Activated CD8-positive, alpha-beta T cell treated with anti-CD3 and anti-CD28 coated beads for 36 hours (primary cell): ENCODE measurements around the gene LRP1B. TPM values are rescaled to one million over a fixed set of nuclear protein-coding genes. Genes with fewer than 3 reads are reported as not detected.

Experiments used
- ATAC-seq: fragments of 200-7000 bp; cut with Tn5 transposase; one replicate; pipeline ENCODE4 v1.10.0; 2021; ENCODE audit warnings: mild to moderate bottlenecking, moderate library complexity
- CTCF ChIA-PET: fragments of 350-600 bp; sonication (Branson Sonifier 250); formaldehyde crosslinking; loops from one replicate; lab custom pipeline; 2021; ENCODE audit warnings: antibody characterized with exemption; lab: Charles Lee
- POLR2A ChIA-PET: fragments of 350-600 bp; sonication (Branson Sonifier 250); formaldehyde crosslinking; loops from one replicate; lab custom pipeline; 2021; ENCODE audit warnings: antibody characterized with exemption; lab: Charles Lee
- DNase-seq: peaks from one replicate; pipeline ENCODE4 v3.0.0-alpha.2; 2020
- H3K27ac Mint-ChIP-seq: one replicate; pipeline ENCODE4 v1.8.0; 2021; ENCODE audit warnings: mild to moderate bottlenecking, mixed read lengths
- H3K27me3 Mint-ChIP-seq: one replicate; pipeline ENCODE4 v1.8.0; 2021; ENCODE audit warnings: mixed read lengths
- H3K36me3 Mint-ChIP-seq: one replicate; pipeline ENCODE4 v1.8.0; 2021; ENCODE audit warnings: low read depth, mixed read lengths
- H3K4me1 Mint-ChIP-seq: one replicate; pipeline ENCODE4 v1.8.0; 2021; ENCODE audit warnings: low read depth, mixed read lengths
- H3K4me3 Mint-ChIP-seq: one replicate; pipeline ENCODE4 v1.8.0; 2021; ENCODE audit warnings: mild to moderate bottlenecking, moderate library complexity, mixed read lengths
- H3K9me3 Mint-ChIP-seq: one replicate; pipeline ENCODE4 v1.8.0; 2021; ENCODE audit warnings: mixed read lengths
- intact Hi-C: fragments of 100-400 bp; cut with micrococcal nuclease; formaldehyde crosslinking; loops from one replicate; pipeline ENCODE4 v1.10.0; 2022
- total RNA-seq, 2 experiments: library from RNA; stranded (reverse); gene quantifications; one replicate each; pipeline ENCODE4 v1.2.3, GENCODE V29; 2021
- TF ChIP-seq, protein P1 (sequence below): fragments of 200-600 bp; IDR thresholded peaks from one replicate; pipeline ENCODE4 v1.8.0; 2022; ENCODE audit warnings: antibody characterized with exemption, mild to moderate bottlenecking

The LRP1B gene
- total RNA-seq, 2 experiments from 2014 or later = not detected

DNA sequence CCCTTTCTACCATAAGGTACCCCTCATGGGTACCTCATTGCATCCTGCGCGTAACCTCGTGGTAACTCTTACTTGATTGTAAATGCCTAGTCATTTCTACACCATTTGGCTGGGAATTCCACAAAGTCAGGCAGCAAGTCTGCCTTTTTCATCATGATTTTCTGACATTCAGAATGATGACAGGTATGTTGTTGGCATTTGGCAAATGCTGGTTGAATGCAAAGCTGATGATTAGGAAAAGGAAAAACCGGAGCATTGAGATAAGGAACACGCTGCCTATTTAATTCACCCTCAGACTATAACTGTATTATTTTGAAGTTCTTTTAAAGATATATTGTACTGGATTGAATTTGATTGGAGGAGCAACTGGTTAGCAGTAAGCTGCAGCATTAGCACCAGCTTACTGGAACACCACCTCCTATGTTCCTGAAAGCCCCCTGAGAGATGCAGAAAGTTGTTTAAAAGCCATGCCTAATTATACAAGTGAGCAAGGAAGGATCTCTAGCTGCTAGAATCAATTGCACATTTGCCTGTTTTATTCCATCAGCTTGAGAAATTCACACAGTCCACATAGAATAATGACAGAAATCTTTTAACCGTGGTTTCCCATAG lies 520.1 kb downstream of the LRP1B start:
- ChIA-PET CTCF (no interaction called here), POLR2A (no interaction called here)
- Mint-ChIP-seq H3K36me3 (no peaks in the 10 kb centered on the region), H3K4me3 (no peak overlapping the region), H3K4me1 (no peaks in the 10 kb centered on the region), H3K27ac (no peak overlapping the region), H3K9me3 (peaks cover 6% of the 10 kb centered on the region), H3K27me3 (no peaks in the 10 kb centered on the region)
- TF ChIP-seq, protein P1, sequence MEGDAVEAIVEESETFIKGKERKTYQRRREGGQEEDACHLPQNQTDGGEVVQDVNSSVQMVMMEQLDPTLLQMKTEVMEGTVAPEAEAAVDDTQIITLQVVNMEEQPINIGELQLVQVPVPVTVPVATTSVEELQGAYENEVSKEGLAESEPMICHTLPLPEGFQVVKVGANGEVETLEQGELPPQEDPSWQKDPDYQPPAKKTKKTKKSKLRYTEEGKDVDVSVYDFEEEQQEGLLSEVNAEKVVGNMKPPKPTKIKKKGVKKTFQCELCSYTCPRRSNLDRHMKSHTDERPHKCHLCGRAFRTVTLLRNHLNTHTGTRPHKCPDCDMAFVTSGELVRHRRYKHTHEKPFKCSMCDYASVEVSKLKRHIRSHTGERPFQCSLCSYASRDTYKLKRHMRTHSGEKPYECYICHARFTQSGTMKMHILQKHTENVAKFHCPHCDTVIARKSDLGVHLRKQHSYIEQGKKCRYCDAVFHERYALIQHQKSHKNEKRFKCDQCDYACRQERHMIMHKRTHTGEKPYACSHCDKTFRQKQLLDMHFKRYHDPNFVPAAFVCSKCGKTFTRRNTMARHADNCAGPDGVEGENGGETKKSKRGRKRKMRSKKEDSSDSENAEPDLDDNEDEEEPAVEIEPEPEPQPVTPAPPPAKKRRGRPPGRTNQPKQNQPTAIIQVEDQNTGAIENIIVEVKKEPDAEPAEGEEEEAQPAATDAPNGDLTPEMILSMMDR = no peak
- ATAC-seq (no peak), DNase-seq (no peak)
- intact Hi-C loops = no loop called here

DNA sequence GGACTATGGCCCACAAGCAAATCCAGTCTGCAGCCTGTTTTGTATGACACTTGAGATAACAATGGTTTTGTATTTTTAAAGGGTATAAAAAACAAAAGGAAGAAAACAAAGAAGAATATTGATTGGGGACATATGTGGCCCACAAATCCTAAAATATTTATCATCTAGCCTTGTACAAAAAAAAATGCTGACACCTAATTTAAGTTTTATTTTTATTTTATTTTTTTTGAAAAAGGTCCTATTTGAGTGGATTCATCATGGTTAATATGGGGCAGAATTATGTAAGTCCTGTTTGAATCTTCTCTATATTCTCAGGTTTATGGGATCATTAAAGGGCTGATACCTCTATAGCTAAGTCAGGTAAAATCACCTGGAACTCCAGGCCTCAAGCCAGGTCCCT lies 525.7 kb downstream of the LRP1B start:
- ChIA-PET POLR2A (no interaction called here), CTCF (no interaction called here)
- intact Hi-C loops = no loop called here
- TF ChIP-seq, protein P1 = no peak
- H3K4me3 Mint-ChIP-seq = no peak overlapping the region
- H3K27ac Mint-ChIP-seq = no peak overlapping the region
- no peaks in the 10 kb centered on the region for H3K27me3 Mint-ChIP-seq
- peaks cover 1% of the 10 kb centered on the region for H3K9me3 Mint-ChIP-seq
- ATAC-seq (no peak), DNase-seq (no peak)
- H3K4me1 Mint-ChIP-seq = no peaks in the 10 kb centered on the region
- no peaks in the 10 kb centered on the region for H3K36me3 Mint-ChIP-seq

DNA sequence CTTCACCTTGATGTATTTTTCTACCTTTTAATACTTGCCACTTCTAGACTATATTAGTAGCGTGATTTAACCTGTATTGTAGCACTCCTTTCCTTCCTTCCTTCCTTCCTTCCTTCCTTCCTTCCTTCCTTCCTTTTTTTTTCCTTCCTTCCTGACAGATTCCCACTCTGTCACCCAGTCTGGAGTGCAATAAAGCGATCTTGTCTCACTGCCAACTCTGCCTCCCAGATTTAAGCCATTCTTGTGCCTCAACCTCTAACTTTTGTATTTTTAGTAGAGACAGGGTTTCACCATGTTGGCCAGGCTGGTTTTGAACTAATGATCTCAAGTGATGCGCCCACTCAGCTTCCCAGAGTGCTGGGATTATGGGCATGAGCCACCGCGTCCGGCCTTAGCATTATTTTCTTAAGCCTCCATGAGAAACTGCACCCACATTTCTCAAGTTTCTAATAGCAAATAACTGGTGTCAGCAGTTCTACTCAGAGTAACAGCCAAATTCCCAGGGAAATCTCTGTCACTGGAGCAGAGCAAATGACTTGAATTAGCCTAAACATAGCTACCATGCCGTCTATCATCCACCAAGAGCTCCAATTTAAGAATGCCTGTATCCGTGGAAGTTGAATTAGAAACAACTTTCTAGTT lies 529.2 kb downstream of the LRP1B start:
- no peak overlapping the region for H3K27ac Mint-ChIP-seq
- H3K27me3 Mint-ChIP-seq = no peaks in the 10 kb centered on the region
- ATAC-seq = no peak
- TF ChIP-seq, protein P1 = no peak
- H3K36me3 Mint-ChIP-seq = no peaks in the 10 kb centered on the region
- CTCF ChIA-PET = no interaction called here
- POLR2A ChIA-PET = no interaction called here
- no peak overlapping the region for H3K4me3 Mint-ChIP-seq
- no peak for DNase-seq
- intact Hi-C loops = no loop called here
- H3K4me1 Mint-ChIP-seq = no peaks in the 10 kb centered on the region
- peaks cover 1% of the 10 kb centered on the region for H3K9me3 Mint-ChIP-seq

DNA sequence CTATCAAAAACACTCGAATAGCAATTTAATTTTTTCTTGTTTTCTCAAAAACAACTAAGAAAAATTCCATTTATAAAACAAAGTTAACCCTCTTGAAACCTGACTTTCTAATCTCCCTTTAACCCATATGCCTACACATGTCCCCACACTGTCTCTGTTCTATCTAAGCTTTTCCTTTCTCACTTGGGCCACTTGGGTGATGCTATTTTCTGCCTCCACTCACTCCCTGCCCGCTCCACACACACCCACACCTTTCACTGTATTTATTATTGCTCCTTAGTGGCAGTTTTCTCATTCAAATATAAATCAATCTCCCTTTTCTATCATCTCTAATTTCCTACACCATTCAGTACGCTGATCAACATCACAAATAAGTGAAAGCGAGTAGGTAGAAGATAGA lies 531.1 kb downstream of the LRP1B start:
- intact Hi-C loops = no loop called here
- Mint-ChIP-seq H3K27me3 (no peaks in the 10 kb centered on the region), H3K4me1 (no peaks in the 10 kb centered on the region), H3K27ac (no peak overlapping the region), H3K4me3 (no peak overlapping the region), H3K9me3 (no peaks in the 10 kb centered on the region), H3K36me3 (no peaks in the 10 kb centered on the region)
- POLR2A ChIA-PET = no interaction called here
- TF ChIP-seq, protein P1 = no peak
- DNase-seq (no peak), ATAC-seq (no peak)
- CTCF ChIA-PET = no interaction called here

DNA sequence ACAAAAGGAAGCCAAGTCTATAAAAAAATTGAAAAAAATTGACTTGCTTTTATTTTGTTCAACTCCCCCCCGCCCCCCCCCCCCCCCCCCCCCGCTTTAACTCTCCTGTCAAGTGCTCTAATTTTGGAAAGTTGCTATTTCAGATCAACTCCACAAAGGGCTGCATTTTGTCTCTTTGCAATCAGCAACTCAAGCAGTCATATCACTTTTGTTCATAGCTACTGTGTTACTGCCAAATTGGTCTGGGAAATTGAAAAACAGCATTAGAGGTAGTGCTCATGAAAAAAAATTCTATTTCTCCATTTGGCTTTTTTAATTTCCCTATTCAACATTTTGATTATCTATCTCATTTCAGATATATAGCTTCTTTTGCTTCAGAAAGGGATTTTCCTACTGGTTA lies 531.8 kb downstream of the LRP1B start:
- DNase-seq = no peak
- POLR2A ChIA-PET = no interaction called here
- Mint-ChIP-seq H3K27ac (no peak overlapping the region), H3K4me1 (no peaks in the 10 kb centered on the region), H3K9me3 (no peaks in the 10 kb centered on the region), H3K27me3 (no peaks in the 10 kb centered on the region), H3K36me3 (no peaks in the 10 kb centered on the region), H3K4me3 (no peak overlapping the region)
- ATAC-seq = no peak
- CTCF ChIA-PET = no interaction called here
- TF ChIP-seq, protein P1 = no peak
- intact Hi-C loops = no loop called here
